HUES48 (cell line): ENCODE results near the gene RAE1.
"Not testable (repeated sequence)": the region's sequence is repeated elsewhere in the genome, so short reads cannot be mapped to it uniquely, and the experiment has no call there.

Experiments
- H3K27ac ChIP-seq: one replicate; pipeline ENCODE4 v1.7.0; 2013; ENCODE audit warnings: low read depth, low read length, inconsistent platforms
- H3K27me3 ChIP-seq: 2 replicates; pipeline ENCODE4 v1.6.1; 2013; ENCODE audit warnings: mild to moderate bottlenecking, low read length; ENCODE audit not compliant: control insufficient read depth, insufficient read depth
- H3K36me3 ChIP-seq: 2 replicates; pipeline ENCODE4 v1.6.1; 2013; ENCODE audit warnings: low read length; ENCODE audit not compliant: control insufficient read depth, insufficient read depth
- H3K4me1 ChIP-seq: 2 replicates; pipeline ENCODE4 v1.6.1; 2013; ENCODE audit warnings: mild to moderate bottlenecking, low read length; ENCODE audit not compliant: control insufficient read depth, insufficient read depth
- H3K4me3 ChIP-seq: 2 replicates; pipeline ENCODE4 v1.5.1; 2013; ENCODE audit warnings: mild to moderate bottlenecking, low read depth, low read length
- H3K9ac ChIP-seq: 2 replicates; pipeline ENCODE4 v1.6.1; 2013; ENCODE audit warnings: mild to moderate bottlenecking, low read depth, low read length, moderate library complexity
- H3K9me3 ChIP-seq: 2 replicates; pipeline ENCODE4 v1.6.1; 2013; ENCODE audit warnings: low read length; ENCODE audit not compliant: control insufficient read depth, insufficient read depth

Gene RAE1

GRCh38 chr20:57411406-57412283 lies 60.6 kb downstream of the RAE1 start:
- no peaks in the 10 kb centered on the region for H3K9me3 ChIP-seq

GRCh38 chr20:57412347-57413029 lies 61.4 kb downstream of the RAE1 start:
- Histone ChIP-seq H3K4me1 (no peaks in the 10 kb centered on the region), H3K27ac (no peak overlapping the region), H3K9me3 (no peaks in the 10 kb centered on the region), H3K27me3 (no peaks in the 10 kb centered on the region), H3K9ac (no peak overlapping the region), H3K36me3 (peaks cover 23% of the 10 kb centered on the region), H3K4me3 (no peak overlapping the region)

More at GRCh38 chr20:57411406-57412283, 60.6 kb downstream of the RAE1 start:
- no peak overlapping the region for H3K4me3 ChIP-seq
- H3K4me1 ChIP-seq = no peaks in the 10 kb centered on the region
- H3K9ac ChIP-seq = no peak overlapping the region
- H3K27ac ChIP-seq = no peak overlapping the region
- peaks cover 29% of the 10 kb centered on the region for H3K36me3 ChIP-seq
- no peaks in the 10 kb centered on the region for H3K27me3 ChIP-seq

- Histone ChIP-seq H3K36me3 (peaks cover 8% of the 10 kb centered on the region), H3K27ac (no peak overlapping the region), H3K4me3 (no peak overlapping the region), H3K27me3 (no peaks in the 10 kb centered on the region), H3K9ac (no peak overlapping the region), H3K4me1 (no peaks in the 10 kb centered on the region), H3K9me3 (no peaks in the 10 kb centered on the region)
Observed at GRCh38 chr20:57413986-57414385, 62.9 kb downstream of the RAE1 start.

GRCh38 chr20:57414867-57415592 lies 64.0 kb downstream of the RAE1 start:
- no peak overlapping the region for H3K4me3 ChIP-seq
- no peaks in the 10 kb centered on the region for H3K4me1 ChIP-seq
- H3K9ac ChIP-seq = no peak overlapping the region
- no peak overlapping the region for H3K27ac ChIP-seq
- no peaks in the 10 kb centered on the region for H3K27me3 ChIP-seq
- no peaks in the 10 kb centered on the region for H3K9me3 ChIP-seq
- no peaks in the 10 kb centered on the region for H3K36me3 ChIP-seq

GRCh38 chr20:57415771-57416170 lies 64.7 kb downstream of the RAE1 start:
- Histone ChIP-seq H3K27me3 (no peaks in the 10 kb centered on the region), H3K9me3 (no peaks in the 10 kb centered on the region), H3K4me3 (no peak overlapping the region), H3K9ac (no peak overlapping the region), H3K36me3 (no peaks in the 10 kb centered on the region), H3K27ac (no peak overlapping the region), H3K4me1 (no peaks in the 10 kb centered on the region)

- no peaks in the 10 kb centered on the region for H3K36me3 ChIP-seq
- H3K4me3 ChIP-seq = no peak overlapping the region
- H3K27ac ChIP-seq = no peak overlapping the region
- no peaks in the 10 kb centered on the region for H3K9me3 ChIP-seq
- H3K27me3 ChIP-seq = no peaks in the 10 kb centered on the region
- H3K4me1 ChIP-seq = no peaks in the 10 kb centered on the region
- no peak overlapping the region for H3K9ac ChIP-seq
Observed at GRCh38 chr20:57416296-57417022, 65.4 kb downstream of the RAE1 start.

GRCh38 chr20:57417051-57417689 lies 66.1 kb downstream of the RAE1 start:
- Histone ChIP-seq H3K4me3 (no peak overlapping the region), H3K9me3 (no peaks in the 10 kb centered on the region), H3K36me3 (no peaks in the 10 kb centered on the region), H3K4me1 (no peaks in the 10 kb centered on the region), H3K27ac (no peak overlapping the region), H3K9ac (no peak overlapping the region), H3K27me3 (no peaks in the 10 kb centered on the region)

- no peak overlapping the region for H3K9ac ChIP-seq
- no peaks in the 10 kb centered on the region for H3K9me3 ChIP-seq
- H3K27ac ChIP-seq = no peak overlapping the region
- no peaks in the 10 kb centered on the region for H3K36me3 ChIP-seq
- H3K27me3 ChIP-seq = no peaks in the 10 kb centered on the region
- H3K4me3 ChIP-seq = no peak overlapping the region
- no peaks in the 10 kb centered on the region for H3K4me1 ChIP-seq
Observed at GRCh38 chr20:57417830-57418780, 67.0 kb downstream of the RAE1 start.

- not testable (repeated sequence) for H3K4me1 ChIP-seq, H3K36me3 ChIP-seq, H3K27ac ChIP-seq, H3K9me3 ChIP-seq, H3K27me3 ChIP-seq, H3K4me3 ChIP-seq, H3K9ac ChIP-seq
Observed at GRCh38 chr20:57419479-57419878, 68.4 kb downstream of the RAE1 start.
